CD4-positive, alpha-beta T cell treated with Interleukin-12 subunit alpha and Interleukin-12 subunit beta, for 1 hour (primary cell): ENCODE results near the gene CLCN2.

Experiments used
- DNase-seq: peaks from one replicate; pipeline ENCODE4 v3.0.0-alpha.2; 2020

CLCN2 gene

GRCh38 chr3:184321666-184322065 lies 39.7 kb downstream of the CLCN2 start:
- no peak for DNase-seq

- DNase-seq, result peak; percentile 29
Measured at GRCh38 chr3:184320104-184320445, 41.3 kb downstream of the CLCN2 start.

- no peak for DNase-seq
Measured at GRCh38 chr3:184317201-184317600, 44.2 kb downstream of the CLCN2 start.

- DNase-seq, result no peak
Measured at GRCh38 chr3:184316792-184317191, 44.6 kb downstream of the CLCN2 start.

- DNase-seq, result peak; percentile 26
Measured at GRCh38 chr3:184315871-184316661, 45.3 kb downstream of the CLCN2 start.

- DNase-seq, result no peak
Measured at GRCh38 chr3:184315543-184315867, 45.9 kb downstream of the CLCN2 start.

- peak; percentile 80 for DNase-seq
Measured at GRCh38 chr3:184314700-184315542, 46.5 kb downstream of the CLCN2 start.

- peak; percentile 94 for DNase-seq
Measured at GRCh38 chr3:184314363-184314699, 47.1 kb downstream of the CLCN2 start, which contains the start of gene EIF4G1. EIF4G1 (plus strand) TSS chr3:184314606; CDS start chr3:184315797, 1,191 bp downstream.

GRCh38 chr3:184311633-184312032 lies 49.8 kb downstream of the CLCN2 start:
- DNase-seq, result no peak

- DNase-seq, result no peak
Measured at GRCh38 chr3:184308744-184309143, 52.7 kb downstream of the CLCN2 start.

GRCh38 chr3:184307915-184308314 lies 53.5 kb downstream of the CLCN2 start:
- DNase-seq, result no peak

- DNase-seq, result no peak
Measured at GRCh38 chr3:184306341-184306972, 54.9 kb downstream of the CLCN2 start.

GRCh38 chr3:184305577-184305976 lies 55.8 kb downstream of the CLCN2 start:
- no peak for DNase-seq

- DNase-seq, result no peak
Measured at GRCh38 chr3:184300378-184300720, 61.1 kb downstream of the CLCN2 start.

- DNase-seq, result no peak
Measured at GRCh38 chr3:184299488-184300377, 61.7 kb downstream of the CLCN2 start.

- peak; percentile 98 for DNase-seq
Measured at GRCh38 chr3:184298759-184299487, 62.5 kb downstream of the CLCN2 start, which contains the start of gene PSMD2. PSMD2 (plus strand) TSS chr3:184299241; CDS start chr3:184299267, 26 bp downstream.

GRCh38 chr3:184296616-184297015 lies 64.8 kb downstream of the CLCN2 start:
- no peak for DNase-seq
